GM10248 (cell line): ENCODE data around the gene ZNF236.

Source experiments
- CTCF ChIA-PET: fragments of 300-600 bp; sonication (Branson Sonifier 250); formaldehyde crosslinking; extraction: SDS; loops from one replicate; lab custom pipeline; 2021; ENCODE audit warnings: antibody characterized with exemption; lab: Yijun Ruan, JAX
- POLR2A ChIA-PET: fragments of 350-650 bp; sonication (Branson Sonifier 250); formaldehyde crosslinking; extraction: SDS; loops from one replicate; lab custom pipeline; 2020; ENCODE audit warnings: antibody characterized with exemption; lab: Yijun Ruan, JAX
- DNase-seq: peaks from one replicate; pipeline ENCODE4 v3.0.0; 2012; ENCODE audit errors: extremely low spot score
- CTCF ChIP-seq: IDR thresholded peaks from 2 replicates; pipeline ENCODE4 v1.5.1; 2012; ENCODE audit warnings: mild to moderate bottlenecking, low read depth; ENCODE audit errors: extremely low read depth, missing control alignments, control extremely low read depth

The ZNF236 gene

DNA sequence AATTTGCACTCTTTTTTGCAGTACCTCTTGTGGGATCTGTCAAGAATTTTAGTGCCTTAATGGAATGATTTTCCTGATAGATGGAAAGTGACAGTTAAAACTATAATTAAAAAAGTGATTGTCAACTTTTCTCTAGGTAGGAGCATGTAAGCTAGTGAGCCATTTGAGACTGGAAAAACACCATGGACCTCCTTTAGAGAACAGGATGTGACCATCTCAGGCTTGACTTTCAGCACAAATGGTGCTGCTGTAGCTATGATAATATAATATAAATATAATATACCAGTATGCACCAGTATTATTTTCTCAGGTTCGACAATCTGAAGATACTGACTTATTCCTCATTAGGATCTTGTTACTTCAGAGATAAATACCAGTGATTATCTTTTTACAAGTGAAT, 27.8 kb downstream of the ZNF236 start:
- POLR2A ChIA-PET: no interaction called here
- no peak for TF ChIP-seq CTCF
- no peak for DNase-seq
- CTCF ChIA-PET: interaction anchor here (1.0 kb wide), 1 partner anchor 47 kb away, joined by 4 read pairs; no protein-coding TSS in a partner anchor

GRCh38 chr18:76855594-76855993, 33.2 kb downstream of the ZNF236 start:
- TF ChIP-seq CTCF: no peak
- no peak for DNase-seq
- POLR2A ChIA-PET: no interaction called here
- CTCF ChIA-PET: no interaction called here

GRCh38 chr18:76857476-76857875, 35.1 kb downstream of the ZNF236 start:
- CTCF ChIA-PET: no interaction called here
- DNase-seq: no peak
- TF ChIP-seq CTCF: no peak
- POLR2A ChIA-PET: no interaction called here

- DNase-seq: peak; percentile 67
- TF ChIP-seq CTCF: no peak
- ChIA-PET POLR2A (interaction anchor here (0.5 to 0.8 kb wide), 2 partner anchors 18 to 51 kb away, joined by 3 to 4 read pairs; no protein-coding TSS in a partner anchor), CTCF (interaction anchor here (1.0 to 2.0 kb wide), 5 partner anchors 9 to 140 kb away, joined by 3 to 9 read pairs (median 4); no protein-coding TSS in a partner anchor)
Measured at GRCh38 chr18:76859474-76860339, 37.4 kb downstream of the ZNF236 start.

DNA sequence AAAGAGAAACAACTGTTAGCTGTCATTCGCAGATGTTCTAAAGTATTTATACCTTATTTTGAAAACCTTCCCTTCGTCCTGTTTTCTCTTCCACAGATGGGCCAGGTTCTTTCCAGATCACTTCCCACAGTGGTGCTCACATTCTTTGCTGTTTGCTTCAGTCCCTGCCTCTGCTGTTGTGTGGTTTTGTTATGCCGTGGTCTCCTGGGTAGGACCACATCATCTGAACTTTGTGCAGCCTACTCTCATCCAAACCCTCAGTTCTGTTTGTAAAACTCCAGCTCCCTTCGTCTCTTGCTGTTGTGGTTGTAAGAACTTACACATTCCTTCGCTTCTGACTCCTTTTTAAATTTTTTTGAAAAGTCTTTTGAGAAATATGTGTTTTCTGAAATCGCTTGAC, 38.1 kb downstream of the ZNF236 start:
- TF ChIP-seq CTCF: no peak
- no peak for DNase-seq
- ChIA-PET CTCF (interaction anchor here (1.0 to 2.0 kb wide), 6 partner anchors 8 to 122 kb away, joined by 3 to 16 read pairs (median 6); no protein-coding TSS in a partner anchor), POLR2A (no interaction called here)

GRCh38 chr18:76866666-76867065, 44.3 kb downstream of the ZNF236 start:
- CTCF ChIA-PET: interaction anchor here (1.1 kb wide), 1 partner anchor 116 kb away, joined by 3 read pairs; no protein-coding TSS in a partner anchor
- no peak for TF ChIP-seq CTCF
- POLR2A ChIA-PET: no interaction called here
- DNase-seq: no peak
